H9 (cell line): ENCODE data around the gene TRMT61A. TPM values are rescaled to one million over a fixed set of nuclear protein-coding genes. Genes with fewer than 3 reads are reported as not detected.

Experiments used
- DNase-seq: peaks from one replicate; pipeline ENCODE4 v3.0.0-alpha.2; 2017
- H2AFZ ChIP-seq: one replicate; pipeline ENCODE4 v1.6.1; 2013; ENCODE audit warnings: mild to moderate bottlenecking, low read length, control low read depth, moderate library complexity
- H2AK5ac ChIP-seq: 2 replicates; pipeline ENCODE4 v1.6.1; 2013; ENCODE audit warnings: low read length, control low read depth, mixed read lengths; ENCODE audit not compliant: insufficient read length
- H2BK120ac ChIP-seq: one replicate; pipeline ENCODE4 v1.6.1; 2013; ENCODE audit warnings: low read depth, mild to moderate bottlenecking, low read length, control low read depth, inconsistent platforms; ENCODE audit not compliant: poor library complexity, severe bottlenecking
- H2BK12ac ChIP-seq: 2 replicates; pipeline ENCODE4 v1.6.1; 2013; ENCODE audit warnings: low read length, control low read depth, mixed read lengths, low read depth; ENCODE audit not compliant: insufficient read length
- H2BK15ac ChIP-seq: 2 replicates; pipeline ENCODE4 v1.6.1; 2013; ENCODE audit warnings: low read depth, low read length, control low read depth
- H2BK20ac ChIP-seq: one replicate; pipeline ENCODE4 v1.6.1; 2013; ENCODE audit warnings: low read depth, mild to moderate bottlenecking, low read length, control low read depth, inconsistent platforms; ENCODE audit not compliant: poor library complexity, severe bottlenecking
- H2BK5ac ChIP-seq: 2 replicates; pipeline ENCODE4 v1.6.1; 2013; ENCODE audit warnings: low read length, control low read depth, mixed read lengths; ENCODE audit not compliant: insufficient read length
- H3K14ac ChIP-seq: 2 replicates; pipeline ENCODE4 v1.6.1; 2013; ENCODE audit warnings: low read length, control low read depth; ENCODE audit not compliant: insufficient read depth
- H3K18ac ChIP-seq: 2 replicates; pipeline ENCODE4 v1.6.1; 2013; ENCODE audit warnings: low read depth, mild to moderate bottlenecking, mixed read lengths, low read length, control low read depth; ENCODE audit not compliant: insufficient read length
- H3K23ac ChIP-seq: 2 replicates; pipeline ENCODE4 v1.6.1; 2013; ENCODE audit warnings: low read length, control low read depth, mixed read lengths, low read depth; ENCODE audit not compliant: insufficient read length
- H3K23me2 ChIP-seq: 2 replicates; pipeline ENCODE4 v1.6.1; 2013; ENCODE audit warnings: low read depth, mild to moderate bottlenecking, mixed read lengths, low read length, control low read depth; ENCODE audit not compliant: insufficient read length, poor library complexity, severe bottlenecking
- H3K27ac ChIP-seq: 2 replicates; pipeline ENCODE4 v1.5.1; 2013; ENCODE audit warnings: low read length, control low read depth, mixed read lengths, low read depth; ENCODE audit not compliant: insufficient read length
- H3K27me3 ChIP-seq: 2 replicates; pipeline ENCODE4 v1.6.1; 2013; ENCODE audit warnings: low read length, control low read depth, inconsistent platforms; ENCODE audit not compliant: insufficient read depth
- H3K4ac ChIP-seq: 2 replicates; pipeline ENCODE4 v1.6.1; 2013; ENCODE audit warnings: low read depth, mild to moderate bottlenecking, control low read depth, inconsistent platforms, low read length, moderate library complexity
- H3K4me1 ChIP-seq: 2 replicates; pipeline ENCODE4 v1.6.1; 2013; ENCODE audit warnings: low read length, control low read depth, inconsistent platforms; ENCODE audit not compliant: insufficient read depth
- H3K4me2 ChIP-seq: 2 replicates; pipeline ENCODE4 v1.6.1; 2013; ENCODE audit warnings: low read length, control low read depth, mixed read lengths; ENCODE audit not compliant: insufficient read length, insufficient read depth
- H3K56ac ChIP-seq: 2 replicates; pipeline ENCODE4 v1.6.1; 2013; ENCODE audit warnings: low read depth, mild to moderate bottlenecking, mixed read lengths, low read length, control low read depth; ENCODE audit not compliant: insufficient read length
- H3K79me1 ChIP-seq: 2 replicates; pipeline ENCODE4 v1.6.1; 2013; ENCODE audit warnings: low read depth, mild to moderate bottlenecking, moderate library complexity, low read length, control low read depth, inconsistent platforms; ENCODE audit not compliant: insufficient read depth, poor library complexity, severe bottlenecking
- H3K79me2 ChIP-seq: 2 replicates; pipeline ENCODE4 v1.6.1; 2013; ENCODE audit warnings: low read length, control low read depth, inconsistent platforms; ENCODE audit not compliant: insufficient read depth
- H3K9ac ChIP-seq: 2 replicates; pipeline ENCODE4 v1.6.1; 2013; ENCODE audit warnings: low read length, control low read depth, mixed read lengths; ENCODE audit not compliant: insufficient read length; ENCODE audit errors: extremely low read depth
- H3K9me3 ChIP-seq: one replicate; pipeline ENCODE4 v1.6.1; 2013; ENCODE audit warnings: low read depth, low read length, inconsistent platforms; ENCODE audit not compliant: control insufficient read depth
- H3T11ph ChIP-seq: one replicate; pipeline ENCODE4 v1.6.1; 2013; ENCODE audit warnings: mild to moderate bottlenecking, low read length, control low read depth, inconsistent platforms
- H4K20me1 ChIP-seq: one replicate; pipeline ENCODE4 v1.6.1; 2013; ENCODE audit not compliant: control insufficient read depth, insufficient read length, insufficient read depth
- H4K5ac ChIP-seq: 2 replicates; pipeline ENCODE4 v1.6.1; 2013; ENCODE audit warnings: low read depth, mild to moderate bottlenecking, mixed read lengths, low read length, control low read depth; ENCODE audit not compliant: insufficient read length
- H4K8ac ChIP-seq: replicated peaks from 2 replicates; pipeline ENCODE4 v1.6.1; 2013; ENCODE audit warnings: low read length, control low read depth, mixed read lengths, low read depth; ENCODE audit not compliant: insufficient read length
- H4K91ac ChIP-seq: 2 replicates; pipeline ENCODE4 v1.6.1; 2013; ENCODE audit warnings: low read depth, mild to moderate bottlenecking, moderate library complexity, mixed read lengths, low read length, control low read depth; ENCODE audit not compliant: insufficient read length
- H3K27ac Mint-ChIP-seq, 3 experiments: 2 replicates in 2 of 3; 3 replicates in 1 of 3; pipeline ENCODE4 v1.8.0; 2020 to 2021; ENCODE audit warnings: mixed read lengths in 3 of 3, mild to moderate bottlenecking in 1 of 3, moderate library complexity in 1 of 3
- H3K27me3 Mint-ChIP-seq: 2 replicates; pipeline ENCODE4 v1.8.0; 2021; ENCODE audit warnings: low read depth, mild to moderate bottlenecking, moderate library complexity, mixed read lengths
- H3K36me3 Mint-ChIP-seq, 3 experiments: 2 replicates in 2 of 3; 3 replicates in 1 of 3; pipeline ENCODE4 v1.8.0; 2020 to 2021; ENCODE audit warnings: low read depth in 3 of 3, mixed read lengths in 3 of 3; ENCODE audit not compliant: insufficient read depth in 1 of 3
- H3K4me1 Mint-ChIP-seq, 2 experiments: 2 replicates each; pipeline ENCODE4 v1.8.0; 2020; ENCODE audit warnings: mixed read lengths in 2 of 2
- H3K4me3 Mint-ChIP-seq, 2 experiments: 2 replicates in 1 of 2; 3 replicates in 1 of 2; pipeline ENCODE4 v1.8.0; 2020 to 2021; ENCODE audit warnings: mild to moderate bottlenecking in 2 of 2, mixed read lengths in 2 of 2, moderate library complexity in 1 of 2
- H3K9me3 Mint-ChIP-seq, 2 experiments: 2 replicates in 1 of 2; 3 replicates in 1 of 2; pipeline ENCODE4 v1.8.0; 2020; ENCODE audit warnings: mild to moderate bottlenecking in 2 of 2, mixed read lengths in 2 of 2, moderate library complexity in 1 of 2
- CTCF ChIP-seq: fragments of 200-600 bp; sonication (generic); conservative IDR thresholded peaks from 3 replicates; pipeline ENCODE4 v1.8.0; 2021; ENCODE audit warnings: antibody characterized with exemption, mild to moderate bottlenecking
- WGBS: extraction: QIAGEN DNeasy Blood & Tissue Kit; methylation state at CpG from one replicate; pipeline ENCODE4 v1.1.7; 2013; ENCODE audit warnings: missing lambda C conversion rate, low lambda C conversion rate, mixed read lengths; ENCODE audit not compliant: insufficient read length; ENCODE audit errors: extremely low coverage; 5-methylcytosine and 5-hydroxymethylcytosine counted together
- total RNA-seq: library from RNA; stranded (reverse); gene quantifications from 2 replicates; pipeline ENCODE4 v1.2.1, GENCODE V29; 2021

TRMT61A gene
- total RNA-seq, 1 experiment from 2014 or later, result 21.9 TPM

- Histone ChIP-seq H4K91ac (no peak overlapping the region), H3K9ac (no peak overlapping the region), H3K27me3 (no peaks in the 10 kb centered on the region), H2BK12ac (no peak overlapping the region), H3K79me2 (no peaks in the 10 kb centered on the region), H3K23ac (no peak overlapping the region), H2AFZ (no peak overlapping the region), H4K8ac (no peak overlapping the region), H2BK20ac (no peak overlapping the region), H4K5ac (no peak overlapping the region), H3K4me2 (no peak overlapping the region), H3K14ac (no peak overlapping the region), H3K4ac (no peak overlapping the region), H3T11ph (no peak overlapping the region), H3K79me1 (no peaks in the 10 kb centered on the region), H2BK5ac (no peak overlapping the region), H2AK5ac (no peak overlapping the region), H3K56ac (no peak overlapping the region), H3K9me3 (no peaks in the 10 kb centered on the region), H3K27ac (no peak overlapping the region), H3K18ac (no peak overlapping the region), H3K23me2 (no peaks in the 10 kb centered on the region), H2BK15ac (no peak overlapping the region), H3K4me1 (no peaks in the 10 kb centered on the region), H4K20me1 (no peaks in the 10 kb centered on the region), H2BK120ac (no peak overlapping the region)
- H3K9me3 Mint-ChIP-seq, result no peaks in the 10 kb centered on the region
- H3K36me3 Mint-ChIP-seq, result peaks cover 9 to 45% (median 32%) of the 10 kb centered on the region in 3 experiments; a peak in 6 of 7 replicates
- H3K27ac Mint-ChIP-seq, result no peak overlapping the region; a peak in 1 of 7 replicates
- WGBS, result no CpG with 5 or more reads among the region's 6 CpGs
- H3K4me3 Mint-ChIP-seq, result no peak overlapping the region
- H3K27me3 Mint-ChIP-seq, result no peaks in the 10 kb centered on the region
- no peak for TF ChIP-seq CTCF
- DNase-seq, result no peak
- 0 out of 4 replicates have a peak, but pooled peaks cover 0 to 2% of the 10 kb centered on the region in 2 experiments for H3K4me1 Mint-ChIP-seq
Measured at GRCh38 chr14:103488071-103488470, 40.9 kb upstream of the TRMT61A start.
